Raji (cell line): ENCODE measurements around the gene C16orf96.

Experiments used
- POLR2A ChIP-seq: IDR thresholded peaks from 2 replicates; pipeline ENCODE4 v1.6.1; 2011; ENCODE audit warnings: low read depth, low read length, control low read depth; ENCODE audit not compliant: insufficient read depth

The C16orf96 gene

GRCh38 chr16:4520913-4521312 lies 35.2 kb upstream of the C16orf96 start:
- no peak for TF ChIP-seq POLR2A

GRCh38 chr16:4522051-4522581 lies 34.0 kb upstream of the C16orf96 start:
- no peak for TF ChIP-seq POLR2A

GRCh38 chr16:4523686-4524085 lies 32.5 kb upstream of the C16orf96 start:
- no peak for TF ChIP-seq POLR2A

GRCh38 chr16:4524571-4524970 lies 31.6 kb upstream of the C16orf96 start:
- no peak for TF ChIP-seq POLR2A

- no peak for TF ChIP-seq POLR2A
Measured at GRCh38 chr16:4525069-4525468, 31.1 kb upstream of the C16orf96 start.

- no peak for TF ChIP-seq POLR2A
Measured at GRCh38 chr16:4525634-4526277, 30.4 kb upstream of the C16orf96 start.

GRCh38 chr16:4529085-4530060 lies 26.8 kb upstream of the C16orf96 start:
- TF ChIP-seq POLR2A: no peak

GRCh38 chr16:4531811-4532210 lies 24.3 kb upstream of the C16orf96 start:
- no peak for TF ChIP-seq POLR2A

- no peak for TF ChIP-seq POLR2A
Measured at GRCh38 chr16:4532238-4532637, 23.9 kb upstream of the C16orf96 start.

GRCh38 chr16:4533490-4533889 lies 22.6 kb upstream of the C16orf96 start:
- no peak for TF ChIP-seq POLR2A

- TF ChIP-seq POLR2A: no peak
Measured at GRCh38 chr16:4534151-4534790, 21.9 kb upstream of the C16orf96 start.

GRCh38 chr16:4535627-4536108 lies 20.5 kb upstream of the C16orf96 start:
- TF ChIP-seq POLR2A: no peak

- no peak for TF ChIP-seq POLR2A
Measured at GRCh38 chr16:4536391-4537106, 19.6 kb upstream of the C16orf96 start.
